ENCODE results near the gene STX4.

The STX4 gene

DNA sequence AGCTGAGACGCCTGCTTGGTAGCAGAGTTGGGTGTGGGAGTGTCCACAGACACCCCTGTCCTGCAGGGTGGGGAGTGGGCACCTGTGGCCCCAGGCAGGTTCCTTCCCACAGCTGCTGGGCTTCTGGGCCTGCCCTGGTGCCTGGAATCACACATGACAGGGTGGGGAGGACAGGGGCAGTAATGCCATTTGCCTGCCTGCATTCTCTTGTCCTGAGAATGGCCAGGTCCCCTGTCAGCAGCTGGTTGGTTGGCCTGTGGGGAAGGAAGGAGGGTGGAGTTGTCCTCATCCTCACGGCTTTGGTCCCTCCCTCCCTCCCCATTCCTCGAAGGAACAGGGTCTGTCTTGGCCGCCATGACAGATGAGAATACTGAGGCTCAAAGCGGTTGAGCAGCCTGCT, 50.2 kb downstream of the STX4 start:
- H3K9me3 ChIP-seq (ENCODE audit: insufficient read depth, low read length), result no peaks in the 10 kb centered on the region

DNA sequence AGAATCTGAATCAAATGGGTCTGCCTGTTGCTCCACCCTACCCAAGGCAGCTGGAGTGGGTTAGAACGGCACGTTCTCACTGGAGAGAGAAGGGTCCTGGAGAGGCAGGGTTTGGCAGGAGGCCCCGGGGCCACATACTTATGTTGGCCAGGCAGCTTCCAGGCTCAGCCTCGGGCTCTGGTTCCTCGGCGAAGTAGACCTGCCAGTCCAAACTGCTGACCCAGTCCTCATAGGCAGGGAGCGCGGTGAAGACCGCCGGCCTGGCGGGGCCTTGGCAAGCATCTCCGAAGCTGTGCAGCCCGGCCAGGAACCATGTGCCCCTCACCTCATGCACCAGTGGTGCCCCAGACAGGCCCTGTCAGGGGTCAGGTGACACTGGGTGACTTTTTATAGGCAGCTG, 50.6 kb downstream of the STX4 start:
- H3K4me3 ChIP-seq (ENCODE audit: insufficient read length, low read depth), result no peak overlapping the region
- no peak for TF ChIP-seq SUZ12 (IDR thresholded peaks at IDR 0.05; ENCODE audit: extremely low read depth, insufficient read depth, insufficient read length)
- no peak for TF ChIP-seq YY1 (IDR thresholded peaks at IDR 0.05; ENCODE audit: insufficient read depth, insufficient read length)
- no peak for TF ChIP-seq ZNF274 (IDR thresholded peaks at IDR 0.05; ENCODE audit: low read depth, low read length)
- no peak for DNase-seq (ENCODE audit: low read depth, low spot score)
- no peaks in the 10 kb centered on the region for H3K9me3 ChIP-seq (ENCODE audit: insufficient read depth, low read length)
- H3K9ac ChIP-seq (ENCODE audit: insufficient read length, low read depth), result no peak overlapping the region
- no peaks in the 10 kb centered on the region for H3K27me3 ChIP-seq (ENCODE audit: insufficient read depth, insufficient read length)
- peaks cover 92% of the 10 kb centered on the region for H3K36me3 ChIP-seq (ENCODE audit: insufficient read depth, insufficient read length, low read length)
- peaks cover 11% of the 10 kb centered on the region for H3K4me1 ChIP-seq (ENCODE audit: insufficient read depth, insufficient read length)

More for the DNA sequence above, 50.2 kb downstream of the STX4 start:
- no peak for DNase-seq (ENCODE audit: low read depth, low spot score)
- H3K4me1 ChIP-seq (ENCODE audit: insufficient read depth, insufficient read length), result peaks cover 11% of the 10 kb centered on the region
- no peak overlapping the region for H3K4me3 ChIP-seq (ENCODE audit: insufficient read length, low read depth)
- H3K9ac ChIP-seq (ENCODE audit: insufficient read length, low read depth), result no peak overlapping the region
- H3K36me3 ChIP-seq (ENCODE audit: insufficient read depth, insufficient read length, low read length), result peaks cover 92% of the 10 kb centered on the region
- H3K27me3 ChIP-seq (ENCODE audit: insufficient read depth, insufficient read length), result no peaks in the 10 kb centered on the region
- TF ChIP-seq ZNF274 (IDR thresholded peaks at IDR 0.05; ENCODE audit: low read depth, low read length) (no peak), SUZ12 (IDR thresholded peaks at IDR 0.05; ENCODE audit: extremely low read depth, insufficient read depth, insufficient read length) (no peak), YY1 (IDR thresholded peaks at IDR 0.05; ENCODE audit: insufficient read depth, insufficient read length) (no peak)

DNA sequence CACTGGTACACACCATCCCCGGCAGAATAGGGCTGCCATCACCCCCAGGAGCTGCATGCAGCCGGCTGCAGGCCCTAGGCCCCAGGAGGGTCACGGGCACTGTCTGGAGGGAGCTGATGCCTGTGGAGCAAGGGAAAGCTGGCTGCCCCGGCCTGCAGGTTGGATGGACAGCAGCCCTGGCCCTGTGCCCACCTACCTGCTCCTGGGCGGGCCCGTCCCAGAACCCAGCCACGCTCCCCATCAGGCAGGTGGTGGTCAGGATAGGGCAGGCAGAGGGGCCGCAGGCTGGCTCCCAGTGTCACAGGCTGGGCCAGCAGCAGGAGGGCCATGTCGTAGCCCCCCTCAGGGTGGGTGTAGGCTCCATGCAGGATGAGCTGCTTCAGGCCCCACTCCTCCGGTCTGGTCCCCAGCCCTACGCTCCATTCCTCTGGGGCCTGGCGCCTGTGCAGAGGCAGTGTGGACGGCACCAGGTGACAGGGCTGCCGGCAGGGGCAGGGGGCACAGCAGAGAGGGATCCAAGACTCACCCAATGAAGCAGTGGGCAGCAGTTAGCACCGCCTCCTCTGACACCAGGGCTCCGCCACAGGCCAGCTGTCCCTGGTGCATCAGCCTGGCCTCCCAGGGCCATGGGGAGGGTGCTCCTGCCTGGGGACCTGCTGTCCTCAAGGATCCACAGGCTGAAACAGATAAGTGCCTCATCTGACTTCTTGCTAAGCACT, 51.4 kb downstream of the STX4 start:
- DNase-seq (ENCODE audit: low read depth, low spot score), result no peak
- TF ChIP-seq SUZ12 (IDR thresholded peaks at IDR 0.05; ENCODE audit: extremely low read depth, insufficient read depth, insufficient read length) (no peak), ZNF274 (IDR thresholded peaks at IDR 0.05; ENCODE audit: low read depth, low read length) (no peak), YY1 (IDR thresholded peaks at IDR 0.05; ENCODE audit: insufficient read depth, insufficient read length) (no peak)
- no peaks in the 10 kb centered on the region for H3K27me3 ChIP-seq (ENCODE audit: insufficient read depth, insufficient read length)
- no peak overlapping the region for H3K4me3 ChIP-seq (ENCODE audit: insufficient read length, low read depth)
- H3K9ac ChIP-seq (ENCODE audit: insufficient read length, low read depth), result no peak overlapping the region
- no peaks in the 10 kb centered on the region for H3K9me3 ChIP-seq (ENCODE audit: insufficient read depth, low read length)
- peaks cover 89% of the 10 kb centered on the region for H3K36me3 ChIP-seq (ENCODE audit: insufficient read depth, insufficient read length, low read length)
- H3K4me1 ChIP-seq (ENCODE audit: insufficient read depth, insufficient read length), result peaks cover 11% of the 10 kb centered on the region

DNA sequence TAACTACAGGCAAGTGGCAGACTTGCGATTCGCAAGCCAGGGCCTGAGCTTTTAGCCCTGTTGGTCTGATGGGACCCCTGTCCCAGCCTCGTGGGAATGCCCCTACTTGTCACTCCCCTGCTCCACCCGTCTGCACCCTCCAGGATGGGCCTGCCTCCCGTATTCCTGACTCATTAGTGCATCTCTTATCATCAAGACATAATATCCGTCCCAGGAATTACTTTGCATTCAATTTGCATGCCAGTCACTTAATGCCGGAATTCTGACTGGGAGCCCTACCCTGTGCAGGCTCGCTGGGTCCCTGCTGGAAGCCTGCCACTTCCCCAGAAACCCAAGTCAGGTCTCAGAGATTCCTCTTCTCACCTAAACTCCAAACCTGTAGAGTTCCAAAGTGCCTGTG, 52.1 kb downstream of the STX4 start:
- no peak overlapping the region for H3K9ac ChIP-seq (ENCODE audit: insufficient read length, low read depth)
- peaks cover 6% of the 10 kb centered on the region for H3K4me1 ChIP-seq (ENCODE audit: insufficient read depth, insufficient read length)
- peaks cover 85% of the 10 kb centered on the region for H3K36me3 ChIP-seq (ENCODE audit: insufficient read depth, insufficient read length, low read length)
- no peak for TF ChIP-seq YY1 (IDR thresholded peaks at IDR 0.05; ENCODE audit: insufficient read depth, insufficient read length)
- TF ChIP-seq SUZ12 (IDR thresholded peaks at IDR 0.05; ENCODE audit: extremely low read depth, insufficient read depth, insufficient read length), result no peak
- no peak for TF ChIP-seq ZNF274 (IDR thresholded peaks at IDR 0.05; ENCODE audit: low read depth, low read length)
- no peaks in the 10 kb centered on the region for H3K9me3 ChIP-seq (ENCODE audit: insufficient read depth, low read length)
- H3K4me3 ChIP-seq (ENCODE audit: insufficient read length, low read depth), result no peak overlapping the region
- no peaks in the 10 kb centered on the region for H3K27me3 ChIP-seq (ENCODE audit: insufficient read depth, insufficient read length)
- no peak for DNase-seq (ENCODE audit: low read depth, low spot score)

DNA sequence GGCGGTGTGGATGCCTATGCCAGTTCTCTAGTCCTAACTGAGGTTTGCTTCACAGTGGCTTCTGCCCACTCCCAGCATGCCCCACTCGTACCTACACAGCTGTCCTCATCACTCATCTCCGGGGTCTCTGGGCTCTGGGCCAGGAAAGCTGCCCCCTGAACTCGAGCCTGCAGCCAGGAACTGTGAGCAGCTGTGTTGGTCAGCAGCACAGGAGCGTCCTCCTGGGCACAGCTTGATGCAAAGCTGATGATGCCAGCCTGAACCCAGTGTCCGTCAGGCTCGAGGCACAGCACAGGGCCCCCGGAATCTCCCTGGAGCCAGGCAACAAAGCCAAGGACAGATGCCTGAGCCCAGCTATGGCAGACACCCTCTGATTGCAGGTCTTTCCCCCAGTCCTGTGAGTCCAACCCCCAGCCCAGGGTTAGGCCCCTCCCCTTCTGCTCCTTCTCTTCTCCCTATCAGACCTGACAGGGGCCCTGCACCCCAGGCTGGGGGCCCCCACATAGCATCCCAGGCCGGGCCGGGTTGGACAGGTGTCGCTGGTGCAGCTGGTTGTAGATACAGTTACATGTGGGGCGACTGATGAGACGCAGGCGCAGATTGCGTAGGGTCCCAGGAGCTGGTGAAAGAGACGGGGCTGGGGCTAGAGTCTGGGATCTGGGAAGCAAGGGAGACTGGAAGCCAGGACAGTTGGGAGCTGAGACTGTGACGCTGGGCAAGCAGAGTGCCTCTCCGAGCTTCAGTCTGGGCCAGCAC, 52.7 kb downstream of the STX4 start:
- TF ChIP-seq ZNF274 (IDR thresholded peaks at IDR 0.05; ENCODE audit: low read depth, low read length), result no peak
- TF ChIP-seq YY1 (IDR thresholded peaks at IDR 0.05; ENCODE audit: insufficient read depth, insufficient read length), result no peak
- TF ChIP-seq SUZ12 (IDR thresholded peaks at IDR 0.05; ENCODE audit: extremely low read depth, insufficient read depth, insufficient read length), result no peak
- Histone ChIP-seq H3K9me3 (ENCODE audit: insufficient read depth, low read length) (no peaks in the 10 kb centered on the region), H3K9ac (ENCODE audit: insufficient read length, low read depth) (no peak overlapping the region), H3K4me1 (ENCODE audit: insufficient read depth, insufficient read length) (peaks cover 4% of the 10 kb centered on the region), H3K27me3 (ENCODE audit: insufficient read depth, insufficient read length) (no peaks in the 10 kb centered on the region), H3K4me3 (ENCODE audit: insufficient read length, low read depth) (no peak overlapping the region), H3K36me3 (ENCODE audit: insufficient read depth, insufficient read length, low read length) (peaks cover 85% of the 10 kb centered on the region)
- no peak for DNase-seq (ENCODE audit: low read depth, low spot score)

DNA sequence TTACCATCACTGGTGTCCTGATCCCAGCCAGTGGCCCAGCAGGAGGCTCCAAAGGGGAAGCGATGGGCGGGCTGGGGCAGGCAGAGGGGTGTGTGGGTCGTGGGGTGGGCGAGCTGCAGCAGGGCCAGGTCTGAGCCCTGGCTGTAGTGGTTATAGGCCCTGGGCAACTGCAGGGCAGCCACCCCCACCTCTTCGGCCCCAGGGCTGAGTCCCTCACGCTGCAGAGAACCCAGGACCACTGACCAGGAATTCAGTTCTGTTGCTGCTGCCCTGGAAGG, 53.2 kb downstream of the STX4 start:
- Histone ChIP-seq H3K27me3 (ENCODE audit: insufficient read depth, insufficient read length) (no peaks in the 10 kb centered on the region), H3K36me3 (ENCODE audit: insufficient read depth, insufficient read length, low read length) (peaks cover 84% of the 10 kb centered on the region), H3K9ac (ENCODE audit: insufficient read length, low read depth) (no peak overlapping the region), H3K4me3 (ENCODE audit: insufficient read length, low read depth) (no peak overlapping the region), H3K4me1 (ENCODE audit: insufficient read depth, insufficient read length) (peaks cover 4% of the 10 kb centered on the region), H3K9me3 (ENCODE audit: insufficient read depth, low read length) (no peaks in the 10 kb centered on the region)
- TF ChIP-seq SUZ12 (IDR thresholded peaks at IDR 0.05; ENCODE audit: extremely low read depth, insufficient read depth, insufficient read length), result no peak
- no peak for DNase-seq (ENCODE audit: low read depth, low spot score)

DNA sequence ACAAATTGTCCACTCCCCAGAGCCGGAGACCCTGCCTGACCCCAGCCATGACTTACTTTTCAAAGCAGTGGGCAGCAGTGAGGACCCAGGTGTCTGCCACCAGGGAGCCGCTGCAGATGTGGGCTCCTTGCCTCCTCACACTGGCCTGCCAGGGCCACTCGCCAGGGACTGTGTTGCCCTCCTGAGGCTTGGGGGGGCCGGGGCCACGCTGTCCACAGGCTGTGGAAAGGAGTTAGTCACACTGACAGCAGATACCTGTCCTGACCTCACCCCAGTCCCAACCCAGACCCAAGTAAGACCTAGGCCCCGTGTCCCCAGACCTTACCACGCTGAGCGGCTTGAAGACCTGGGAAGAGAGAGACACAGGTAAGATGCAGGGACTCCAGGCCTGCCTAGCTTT, 54.1 kb downstream of the STX4 start:
- H3K9ac ChIP-seq (ENCODE audit: insufficient read length, low read depth), result no peak overlapping the region
- H3K9me3 ChIP-seq (ENCODE audit: insufficient read depth, low read length), result no peaks in the 10 kb centered on the region
- H3K4me3 ChIP-seq (ENCODE audit: insufficient read length, low read depth), result no peak overlapping the region
- DNase-seq (ENCODE audit: low read depth, low spot score), result no peak
- TF ChIP-seq SUZ12 (IDR thresholded peaks at IDR 0.05; ENCODE audit: extremely low read depth, insufficient read depth, insufficient read length) (no peak), ZNF274 (IDR thresholded peaks at IDR 0.05; ENCODE audit: low read depth, low read length) (no peak), YY1 (IDR thresholded peaks at IDR 0.05; ENCODE audit: insufficient read depth, insufficient read length) (no peak)
- peaks cover 78% of the 10 kb centered on the region for H3K36me3 ChIP-seq (ENCODE audit: insufficient read depth, insufficient read length, low read length)
- peaks cover 4% of the 10 kb centered on the region for H3K4me1 ChIP-seq (ENCODE audit: insufficient read depth, insufficient read length)
- H3K27me3 ChIP-seq (ENCODE audit: insufficient read depth, insufficient read length), result no peaks in the 10 kb centered on the region

Measured in NT2/D1 (cell line).